HG03460 (cell line): ENCODE results near the gene GTF2A2.

ENCODE experiments used
- ATAC-seq: cut with Tn5 transposase; IDR thresholded peaks from one replicate; pipeline ENCODE4 v1.9.1; 2021; ENCODE audit not compliant: unreplicated experiment

Gene GTF2A2

DNA sequence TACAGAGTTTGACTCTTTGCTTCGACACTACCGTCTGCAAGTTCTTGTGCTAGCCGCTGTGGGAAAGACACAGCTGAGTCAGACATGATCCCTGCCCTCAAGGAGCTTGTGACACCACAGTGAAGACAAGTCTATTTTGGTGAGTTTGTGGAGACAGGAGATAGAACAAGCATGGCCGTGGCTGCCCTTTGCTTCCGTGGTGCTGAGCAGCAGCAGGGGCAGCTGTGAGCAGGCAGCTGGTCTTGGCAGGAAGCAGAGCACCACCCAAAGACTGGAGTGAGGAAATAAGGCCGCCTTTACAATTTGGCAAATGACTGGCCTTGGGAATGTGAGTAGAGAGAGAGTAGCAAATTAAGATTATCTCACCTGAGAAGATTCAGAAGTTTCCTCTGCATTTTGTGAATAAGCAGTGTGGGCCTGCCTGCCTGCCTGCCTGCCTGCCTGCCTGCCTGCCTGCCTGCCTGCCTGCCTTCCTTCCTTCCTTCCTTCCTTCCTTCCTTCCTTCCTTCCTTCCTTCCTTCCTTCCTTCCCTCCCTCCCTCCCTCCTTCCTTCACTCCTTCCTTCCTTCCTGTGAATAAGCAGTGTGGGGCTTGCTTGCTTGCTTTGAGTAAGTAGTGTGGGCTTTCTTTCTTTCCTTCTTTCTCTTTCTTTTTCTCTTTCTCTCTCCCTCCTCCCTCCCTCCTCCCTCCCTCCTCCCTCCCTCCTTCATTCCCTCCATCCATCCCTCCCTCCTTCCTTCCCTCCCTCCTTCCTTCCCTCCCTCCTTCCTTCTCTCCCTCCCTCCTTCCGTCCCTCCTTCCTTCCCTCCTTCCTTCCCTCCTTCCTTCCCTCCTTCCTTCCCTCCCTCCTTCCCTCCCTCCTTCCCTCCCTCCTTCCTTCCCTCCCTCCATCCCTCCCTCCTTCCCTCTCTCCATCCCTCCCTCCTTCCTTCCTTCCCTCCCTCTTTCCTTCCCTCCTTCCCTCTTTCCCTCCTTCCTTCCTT is 47.3 kb downstream of the GTF2A2 start:
- ATAC-seq = no peak

DNA sequence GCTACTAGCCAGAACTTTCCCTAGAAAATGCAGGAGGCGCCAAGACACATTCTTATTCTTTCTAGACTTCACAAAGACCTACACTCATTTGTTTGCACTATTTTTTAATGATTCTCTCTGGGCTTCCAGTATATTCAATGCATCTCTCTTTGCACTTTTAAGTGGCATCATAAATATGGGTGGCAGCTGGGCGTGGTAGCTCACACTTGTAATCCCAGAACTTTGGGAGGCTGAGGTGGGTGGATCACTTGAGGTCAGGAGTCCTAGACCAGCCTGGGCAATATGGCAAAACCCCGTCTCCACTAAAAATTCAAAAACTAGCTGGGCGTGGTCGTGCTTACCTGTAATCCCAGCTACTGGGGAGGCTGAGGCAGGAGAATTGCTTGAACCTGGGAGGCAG is 51.3 kb downstream of the GTF2A2 start:
- ATAC-seq = no peak

DNA sequence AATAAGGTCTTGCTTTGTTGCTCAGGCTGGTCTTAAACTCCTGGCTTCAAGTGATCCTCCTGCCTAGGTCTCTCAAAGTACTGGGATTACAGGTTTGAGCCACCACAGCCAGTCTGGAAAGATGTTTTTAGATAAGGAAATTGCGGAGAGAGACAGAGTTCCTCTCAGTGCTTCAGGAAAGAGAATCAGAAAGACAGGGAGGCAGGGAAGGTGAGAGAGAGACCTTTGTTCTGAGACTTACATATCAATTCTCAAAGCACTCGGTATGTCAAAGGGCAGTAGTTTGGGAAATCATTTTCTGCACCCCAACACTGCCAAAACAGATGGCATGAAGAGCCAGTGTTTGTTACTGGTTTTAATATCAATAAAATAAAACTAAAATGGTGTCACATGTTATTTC is 58.9 kb downstream of the GTF2A2 start:
- ATAC-seq = no peak

DNA sequence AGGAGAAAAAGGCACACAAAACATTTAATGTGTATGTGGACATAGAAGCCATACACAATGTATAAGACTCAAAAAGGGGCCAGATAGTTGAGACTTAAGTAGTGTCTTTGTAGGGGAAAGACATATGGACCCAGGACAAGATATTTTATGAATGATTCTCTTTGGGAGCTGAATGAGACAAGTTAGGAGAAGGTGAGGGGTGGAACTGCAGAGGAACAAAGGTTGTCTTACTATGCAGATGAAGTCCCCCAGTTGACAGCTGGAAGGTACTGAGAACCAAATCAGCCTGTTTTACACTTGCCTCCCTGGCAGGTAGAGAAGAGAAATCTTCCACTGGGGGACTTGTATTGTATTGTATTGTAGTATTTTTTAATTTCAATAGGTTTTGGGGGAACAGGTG is 60.7 kb downstream of the GTF2A2 start:
- ATAC-seq = no peak

DNA sequence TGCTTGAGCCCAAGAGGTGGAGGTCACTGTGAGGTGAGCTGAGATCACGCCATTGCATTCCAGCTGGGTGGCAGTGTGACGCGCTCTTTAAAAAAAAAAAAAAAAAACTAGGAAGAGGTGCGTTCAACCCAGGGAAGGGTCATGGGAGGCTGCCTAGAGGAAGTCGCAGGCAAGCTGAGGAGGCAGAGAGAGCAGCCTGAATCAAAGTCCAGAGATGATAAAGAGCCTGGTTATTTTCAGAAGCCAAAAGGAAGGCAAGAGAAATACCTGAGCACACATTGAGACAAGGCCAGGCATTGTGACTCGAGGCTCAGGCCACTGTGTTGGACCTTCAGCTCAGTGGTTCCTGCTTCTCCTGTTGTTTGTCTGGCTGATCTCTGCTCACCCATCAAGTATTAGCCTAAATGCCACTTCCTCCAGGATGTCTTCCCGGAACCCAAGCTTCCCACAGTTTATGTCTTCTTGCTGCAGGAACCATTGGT is 61.8 kb downstream of the GTF2A2 start:
- ATAC-seq = no peak

DNA sequence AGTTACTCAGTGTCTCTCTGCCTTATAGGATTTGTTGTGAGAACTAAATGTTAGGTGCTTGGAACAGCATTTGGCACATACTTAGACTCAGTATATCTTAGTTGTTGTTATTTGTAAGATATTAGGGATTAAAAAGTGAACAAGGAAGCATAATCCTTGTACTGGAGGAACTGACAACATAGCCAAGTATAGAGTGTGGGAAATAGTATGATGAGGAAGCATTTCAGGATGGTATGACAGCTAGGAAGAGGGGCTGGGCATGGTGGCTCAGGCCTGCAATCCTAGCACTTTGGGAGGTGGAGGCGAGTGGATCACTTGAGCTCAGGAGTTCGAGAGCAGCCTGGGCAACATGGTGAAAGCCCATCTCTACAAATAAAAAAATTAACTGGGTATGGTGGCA is 62.3 kb downstream of the GTF2A2 start:
- no peak for ATAC-seq

DNA sequence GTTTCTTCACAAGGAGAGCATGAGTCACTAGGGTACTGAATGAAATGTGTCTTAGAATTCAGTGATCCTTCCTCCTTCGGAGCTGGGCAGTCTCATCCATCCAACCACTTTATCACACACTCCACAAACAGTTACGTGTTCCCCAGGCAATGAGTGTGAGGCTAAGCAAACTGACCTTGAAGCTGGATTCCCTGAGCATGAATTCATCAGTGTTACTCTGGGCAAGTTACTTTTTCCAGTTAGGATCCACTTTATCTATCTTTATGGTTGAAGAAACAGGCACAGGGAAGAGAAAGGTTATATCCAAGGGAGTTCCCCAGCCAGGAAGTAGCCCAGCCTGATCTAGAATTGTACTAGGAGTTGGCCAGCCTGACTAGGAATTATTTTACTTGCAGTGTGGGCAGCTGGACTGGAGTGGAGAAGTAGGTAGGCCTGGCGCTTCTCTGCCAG is 62.8 kb downstream of the GTF2A2 start:
- no peak for ATAC-seq

DNA sequence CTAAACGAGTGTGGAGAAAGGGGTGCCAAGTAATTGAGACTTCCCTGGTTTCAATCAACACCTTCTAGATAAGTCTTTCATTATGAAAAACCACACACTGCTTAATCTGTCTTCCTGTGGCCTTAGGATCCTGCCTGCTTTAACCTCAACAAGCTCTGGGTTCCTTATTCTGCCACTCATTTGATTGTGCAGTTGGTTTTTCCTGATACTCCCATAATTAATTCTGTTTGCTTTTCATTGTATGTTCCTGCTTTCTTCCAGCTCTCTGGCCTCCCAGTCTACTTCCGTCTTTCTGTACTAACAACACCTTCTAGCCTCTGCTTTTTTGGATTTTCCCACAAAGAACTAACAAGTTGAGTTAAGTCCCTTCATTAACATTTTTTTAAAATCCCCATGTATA is 66.0 kb downstream of the GTF2A2 start:
- ATAC-seq = no peak

DNA sequence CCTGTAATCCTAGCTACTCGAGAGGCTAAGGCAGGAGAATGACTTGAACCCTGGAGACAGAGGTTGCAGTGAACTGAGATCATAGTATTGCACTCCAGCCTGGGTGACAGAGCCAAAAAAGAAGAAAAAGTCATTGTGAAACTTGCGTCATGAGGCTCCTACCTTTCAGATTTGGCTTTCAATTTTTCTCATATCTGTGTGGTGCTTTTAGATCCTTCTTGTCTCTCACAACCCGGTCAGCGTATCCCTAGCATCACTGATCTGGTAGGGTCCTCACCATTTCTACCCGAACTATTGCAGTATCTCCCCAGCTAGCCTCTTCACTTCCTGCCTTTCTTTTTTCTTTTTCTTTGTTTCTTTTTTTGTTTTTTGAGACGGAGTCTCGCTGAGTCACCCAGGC is 67.3 kb downstream of the GTF2A2 start:
- ATAC-seq = no peak
